HPDE6-E6E7 (cell line): ENCODE results near the gene CMSS1.
"Not testable (repeated sequence)": the region's sequence is repeated elsewhere in the genome, so short reads cannot be mapped to it uniquely, and the experiment has no call there.

Experiments
- DNase-seq: peaks from one replicate; pipeline ENCODE4 v3.0.0; 2011; ENCODE audit warnings: missing footprints; ENCODE audit errors: extremely low spot score

Gene CMSS1

GRCh38 chr3:100081986-100082692 lies 264.5 kb downstream of the CMSS1 start:
- DNase-seq = no peak

- DNase-seq = no peak
Observed at GRCh38 chr3:100082714-100083113, 265.1 kb downstream of the CMSS1 start.

- no peak for DNase-seq
Observed at GRCh38 chr3:100083209-100083608, 265.5 kb downstream of the CMSS1 start.

GRCh38 chr3:100084100-100084806 lies 266.6 kb downstream of the CMSS1 start:
- DNase-seq = no peak

- no peak for DNase-seq
Observed at GRCh38 chr3:100086401-100086800, 268.7 kb downstream of the CMSS1 start.

- DNase-seq = no peak
Observed at GRCh38 chr3:100087198-100087597, 269.5 kb downstream of the CMSS1 start.

- no peak for DNase-seq
Observed at GRCh38 chr3:100088735-100089368, 271.2 kb downstream of the CMSS1 start.

GRCh38 chr3:100089812-100090668 lies 272.4 kb downstream of the CMSS1 start:
- DNase-seq = no peak

- no peak for DNase-seq
Observed at GRCh38 chr3:100090669-100091005, 273.0 kb downstream of the CMSS1 start.

- no peak for DNase-seq
Observed at GRCh38 chr3:100093831-100094230, 276.2 kb downstream of the CMSS1 start.

GRCh38 chr3:100096286-100096685 lies 278.6 kb downstream of the CMSS1 start:
- DNase-seq = not testable (repeated sequence)

GRCh38 chr3:100096866-100097265 lies 279.2 kb downstream of the CMSS1 start:
- DNase-seq = no peak

GRCh38 chr3:100097919-100098783 lies 280.5 kb downstream of the CMSS1 start:
- DNase-seq = no peak

GRCh38 chr3:100098784-100099070 lies 281.1 kb downstream of the CMSS1 start:
- no peak for DNase-seq

GRCh38 chr3:100099621-100100020 lies 282.0 kb downstream of the CMSS1 start:
- no peak for DNase-seq

GRCh38 chr3:100100425-100100824 lies 282.8 kb downstream of the CMSS1 start:
- DNase-seq = no peak

GRCh38 chr3:100102757-100103156 lies 285.1 kb downstream of the CMSS1 start:
- no peak for DNase-seq

GRCh38 chr3:100103558-100104441 lies 286.1 kb downstream of the CMSS1 start:
- DNase-seq = no peak

- DNase-seq = no peak
Observed at GRCh38 chr3:100104442-100104798, 286.8 kb downstream of the CMSS1 start.

GRCh38 chr3:100104817-100105413 lies 287.3 kb downstream of the CMSS1 start:
- no peak for DNase-seq
